K562 (cell line): ENCODE data around the gene SORCS1. TPM values are rescaled to one million over a fixed set of nuclear protein-coding genes. Genes with fewer than 3 reads are reported as not detected.

ENCODE experiments used
- AFF1 ChIP-seq, 2 experiments: fragments of 450-650 bp; IDR thresholded peaks; 2 replicates each; pipeline ENCODE4 v1.6.1; 2018; ENCODE audit warnings: mild to moderate bottlenecking in 2 of 2, low read depth in 1 of 2; ENCODE audit not compliant: partially characterized antibody in 2 of 2
- ARID1B ChIP-seq: fragments of 450-650 bp; IDR thresholded peaks from 2 replicates; pipeline ENCODE4 v1.6.1; 2016; ENCODE audit warnings: antibody characterized with exemption, mild to moderate bottlenecking, inconsistent platforms
- CREB3L1 ChIP-seq: fragments of 450-650 bp; IDR thresholded peaks from 2 replicates; pipeline ENCODE4 v1.6.1; 2014; ENCODE audit warnings: low read depth, mild to moderate bottlenecking, moderate library complexity, borderline replicate concordance
- CREM ChIP-seq: IDR thresholded peaks from 2 replicates; pipeline ENCODE4 v1.6.1; 2014; ENCODE audit warnings: antibody characterized with exemption, low read depth
- ELK1 ChIP-seq: sonication (generic); formaldehyde crosslinking; IDR thresholded peaks from 2 replicates; pipeline ENCODE4 v1.8.1; 2022; ENCODE audit warnings: missing genetic modification reagents
- EP400 ChIP-seq: fragments of 450-650 bp; IDR thresholded peaks from 2 replicates; pipeline ENCODE4 v1.6.1; 2017; ENCODE audit warnings: antibody characterized with exemption, mild to moderate bottlenecking, moderate library complexity
- GTF2F1 ChIP-seq: IDR thresholded peaks from 2 replicates; pipeline ENCODE4 v1.6.1; 2011; ENCODE audit warnings: low read depth, low read length, improper control_type of control experiment
- HCFC1 ChIP-seq: IDR thresholded peaks from 2 replicates; pipeline ENCODE4 v1.6.1; 2012; ENCODE audit warnings: low read depth, low read length, improper control_type of control experiment
- IRF1 ChIP-seq: sonication (generic); formaldehyde crosslinking; IDR thresholded peaks from 2 replicates; pipeline ENCODE4 v1.8.0; 2022; ENCODE audit warnings: missing genetic modification reagents, mild to moderate bottlenecking, borderline replicate concordance
- KDM2B ChIP-seq: fragments of 250-450 bp; sonication (Bioruptor Pico); IDR thresholded peaks from 2 replicates; pipeline ENCODE4 v1.8.0; 2021; ENCODE audit warnings: mild to moderate bottlenecking, moderate library complexity
- MTA2 ChIP-seq: fragments of 450-650 bp; IDR thresholded peaks from 2 replicates; pipeline ENCODE4 v1.6.1; 2016; ENCODE audit warnings: low read depth
- NONO ChIP-seq, 2 experiments: fragments of 200-400 bp in 1 of 2; fragments of 450-650 bp in 1 of 2; formaldehyde crosslinking in 1 of 2; IDR thresholded peaks; 2 replicates each; pipeline ENCODE4 v1.6.1; 2017; ENCODE audit warnings: low read depth in 2 of 2, mild to moderate bottlenecking in 2 of 2, moderate library complexity in 2 of 2, low read length in 1 of 2
- PHF20 ChIP-seq: fragments of 450-650 bp; IDR thresholded peaks from 2 replicates; pipeline ENCODE4 v1.6.1; 2018; ENCODE audit not compliant: partially characterized antibody
- POLR2H ChIP-seq: IDR thresholded peaks from 2 replicates; pipeline ENCODE4 v1.6.1; 2016; ENCODE audit warnings: missing genetic modification characterization, low read depth, mild to moderate bottlenecking, control low read depth, missing compliant biosample characterization, moderate library complexity
- TRIM24 ChIP-seq, 2 experiments: fragments of 450-650 bp; IDR thresholded peaks; 2 replicates each; pipeline ENCODE4 v1.6.1; 2016
- XRCC5 ChIP-seq: fragments of 200-400 bp; formaldehyde crosslinking; IDR thresholded peaks from 2 replicates; pipeline ENCODE4 v1.6.1; 2017; ENCODE audit warnings: low read depth, mild to moderate bottlenecking, low read length
- ZBTB7A ChIP-seq: IDR thresholded peaks from 2 replicates; pipeline ENCODE4 v1.6.1; 2011; ENCODE audit warnings: low read depth, mild to moderate bottlenecking, low read length, moderate library complexity, borderline replicate concordance; ENCODE audit not compliant: control insufficient read depth
- ZNF696 ChIP-seq: fragments of 250-450 bp; sonication (Bioruptor Pico); conservative IDR thresholded peaks from 2 replicates; pipeline ENCODE4 v1.4.0; 2020; ENCODE audit warnings: mild to moderate bottlenecking, moderate library complexity
- ZNF707 ChIP-seq: fragments of 250-450 bp; sonication (Bioruptor Pico); conservative IDR thresholded peaks from 2 replicates; pipeline ENCODE4 v1.8.0; 2022; ENCODE audit warnings: inconsistent platforms, mild to moderate bottlenecking, moderate library complexity
- polyA plus RNA-seq, 8 experiments: library from polyadenylated mRNA; depleted of rRNA in 4 of 8; stranded (reverse) in 5 of 8; unstranded in 3 of 8; fragments of >200 nt; fragmentation: Nextera tagmentation in 2 of 8; fragmentation: Illumina TruSeq in 1 of 8; extraction: Ambion mirVana in 2 of 8; extraction: Trizol in 1 of 8; gene quantifications; 2 replicates each; pipeline versions ENCODE4 v1.2.1 to v1.2.3, GENCODE V29; 2011 to 2014; ENCODE audit warnings: inconsistent platforms in 1 of 8, missing spikeins in 1 of 8
- total RNA-seq, 7 experiments: library from RNA; depleted of rRNA in 6 of 7; stranded (reverse); fragments of >200 nt in 6 of 7; fragmentation: Illumina TruSeq in 2 of 7; extraction: Trizol in 2 of 7; gene quantifications; 2 replicates each; pipeline versions ENCODE4 v1.2.1 to v1.2.3, GENCODE V29; 2011 to 2021; ENCODE audit warnings: low replicate concordance in 1 of 7

SORCS1 gene
- total and polyA plus RNA-seq, 9 of the 15 experiments (the other 6 are each of a cell fraction or from before 2014, with no cell fraction given): 1.5 to 3.9 (median 2.7) TPM

- TF ChIP-seq POLR2H (peak; percentile 54; the same call in 1 of the 2 replicates), ELK1 (CRISPR knock-in tag) (no peak), AFF1 (IDR thresholded peaks at IDR 0.05; ENCODE audit: low read depth in 1 of 2, partially characterized antibody in 2 of 2) (peak in 1 of 2 experiments; percentile 35), MTA2 (peak; percentile 67; the same call in 1 of the 2 replicates), IRF1 (CRISPR knock-in tag) (no peak), PHF20 (no peak), ARID1B (peak; percentile 93), CREM (peak; percentile 39; the same call in 1 of the 2 replicates), XRCC5 (no peak), EP400 (peak; percentile 82), ZBTB7A (no peak), ZNF707 (no peak), CREB3L1 (peak; percentile 42; the same call in 1 of the 2 replicates), KDM2B (CRISPR knock-in tag) (no peak), TRIM24 (IDR thresholded peaks at IDR 0.05) (peak; percentile 79 to 91), HCFC1 (peak; percentile 25; the same call in 1 of the 2 replicates), ZNF696 (CRISPR knock-in tag) (no peak), GTF2F1 (no peak), NONO (IDR thresholded peaks at IDR 0.05; ENCODE audit: low read depth in 2 of 2, low read length in 1 of 2) (no peak; a peak in 1 of 4 replicates)
Observed at GRCh38 chr10:107022600-107023354, 141.7 kb downstream of the SORCS1 start (continued).
